HFFc6 (cell line): Measurements from ENCODE around the gene FRS3. TPM values are rescaled to one million over a fixed set of nuclear protein-coding genes. Genes with fewer than 3 reads are reported as not detected.

Experiments
- DNase-seq: peaks from one replicate; pipeline ENCODE4 v3.0.0-alpha.2; 2018
- H3K27ac Mint-ChIP-seq: 2 replicates; pipeline ENCODE4 v1.8.0; 2020; ENCODE audit warnings: mild to moderate bottlenecking, mixed read lengths
- H3K27me3 Mint-ChIP-seq: 2 replicates; pipeline ENCODE4 v1.8.0; 2021; ENCODE audit warnings: mild to moderate bottlenecking, moderate library complexity, mixed read lengths; ENCODE audit not compliant: insufficient read depth
- H3K36me3 Mint-ChIP-seq: 2 replicates; pipeline ENCODE4 v1.8.0; 2021; ENCODE audit warnings: low read depth, mixed read lengths
- H3K4me1 Mint-ChIP-seq: 2 replicates; pipeline ENCODE4 v1.8.0; 2020; ENCODE audit warnings: low read depth, mixed read lengths
- H3K4me3 Mint-ChIP-seq: 2 replicates; pipeline ENCODE4 v1.8.0; 2020; ENCODE audit warnings: mild to moderate bottlenecking, moderate library complexity, mixed read lengths
- H3K9me3 Mint-ChIP-seq: 2 replicates; pipeline ENCODE4 v1.8.0; 2020; ENCODE audit warnings: mild to moderate bottlenecking, mixed read lengths
- total RNA-seq, 6 experiments: library from RNA; stranded (reverse); fragmentation: NEBNext Ultra II Directional; extraction: Animal tissue kit (Norgen Biotek cat#: 25700); gene quantifications; 2 replicates in 1 of 6; 3 replicates in 5 of 6; pipeline ENCODE4 v1.2.3, GENCODE V29; 2021
- TF ChIP-seq, protein P1 (sequence below): fragments of 200-600 bp; sonication (generic); IDR thresholded peaks from 2 replicates; pipeline ENCODE4 v1.5.0; 2021; ENCODE audit warnings: antibody characterized with exemption, mild to moderate bottlenecking

The FRS3 gene
- total RNA-seq, 6 experiments from 2014 or later, result 2.5 to 3.4 (median 2.9) TPM

DNA sequence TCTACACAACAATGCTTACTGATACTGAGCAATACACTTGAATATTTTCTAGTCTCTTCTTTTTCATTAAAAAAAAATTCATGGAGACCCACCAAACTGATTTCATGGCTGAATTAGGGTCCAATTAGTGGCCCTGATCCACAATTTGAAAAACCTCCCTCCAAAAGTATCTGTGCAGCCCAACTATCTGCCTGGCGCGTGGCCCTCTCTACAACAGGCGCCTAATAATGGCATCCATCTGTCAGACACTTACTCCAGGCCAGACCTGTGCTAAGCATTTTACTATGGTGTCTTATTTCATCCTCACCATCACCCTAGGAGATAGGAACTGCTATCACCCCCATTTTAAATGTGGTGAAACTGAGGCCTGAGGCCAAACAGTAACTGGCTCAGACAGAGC lies 58.3 kb downstream of the FRS3 start:
- H3K4me3 Mint-ChIP-seq, result no peak overlapping the region
- H3K9me3 Mint-ChIP-seq, result no peaks in the 10 kb centered on the region
- no peaks in the 10 kb centered on the region for H3K36me3 Mint-ChIP-seq
- peaks cover 55% of the 10 kb centered on the region for H3K4me1 Mint-ChIP-seq
- no peak for DNase-seq
- H3K27ac Mint-ChIP-seq, result no peak overlapping the region; the same call in 1 of the 2 replicates
- TF ChIP-seq, protein P1, sequence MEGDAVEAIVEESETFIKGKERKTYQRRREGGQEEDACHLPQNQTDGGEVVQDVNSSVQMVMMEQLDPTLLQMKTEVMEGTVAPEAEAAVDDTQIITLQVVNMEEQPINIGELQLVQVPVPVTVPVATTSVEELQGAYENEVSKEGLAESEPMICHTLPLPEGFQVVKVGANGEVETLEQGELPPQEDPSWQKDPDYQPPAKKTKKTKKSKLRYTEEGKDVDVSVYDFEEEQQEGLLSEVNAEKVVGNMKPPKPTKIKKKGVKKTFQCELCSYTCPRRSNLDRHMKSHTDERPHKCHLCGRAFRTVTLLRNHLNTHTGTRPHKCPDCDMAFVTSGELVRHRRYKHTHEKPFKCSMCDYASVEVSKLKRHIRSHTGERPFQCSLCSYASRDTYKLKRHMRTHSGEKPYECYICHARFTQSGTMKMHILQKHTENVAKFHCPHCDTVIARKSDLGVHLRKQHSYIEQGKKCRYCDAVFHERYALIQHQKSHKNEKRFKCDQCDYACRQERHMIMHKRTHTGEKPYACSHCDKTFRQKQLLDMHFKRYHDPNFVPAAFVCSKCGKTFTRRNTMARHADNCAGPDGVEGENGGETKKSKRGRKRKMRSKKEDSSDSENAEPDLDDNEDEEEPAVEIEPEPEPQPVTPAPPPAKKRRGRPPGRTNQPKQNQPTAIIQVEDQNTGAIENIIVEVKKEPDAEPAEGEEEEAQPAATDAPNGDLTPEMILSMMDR, result no peak
- no peaks in the 10 kb centered on the region for H3K27me3 Mint-ChIP-seq

DNA sequence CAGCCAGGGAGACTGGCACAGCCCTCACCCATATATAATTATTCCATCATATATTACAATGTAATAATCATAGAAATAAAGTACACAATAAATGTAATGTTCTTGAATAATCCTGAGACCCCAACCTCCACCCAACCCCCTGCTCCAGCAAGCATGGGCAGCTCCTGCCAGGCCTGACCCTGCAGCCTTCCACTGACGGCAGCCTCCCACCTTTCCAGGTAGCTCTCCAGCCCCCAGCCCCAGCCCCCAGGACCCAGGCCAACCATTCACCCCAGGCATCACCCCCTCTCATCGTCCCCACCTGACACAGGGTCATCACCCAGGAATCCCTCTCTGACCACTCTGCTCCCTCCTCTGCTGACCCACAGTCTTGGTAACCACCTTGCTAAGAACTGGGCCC lies 58.9 kb downstream of the FRS3 start:
- H3K36me3 Mint-ChIP-seq, result peaks cover 2% of the 10 kb centered on the region; the same call in 1 of the 2 replicates
- H3K27ac Mint-ChIP-seq, result no peak overlapping the region
- no peak for DNase-seq
- no peaks in the 10 kb centered on the region for H3K27me3 Mint-ChIP-seq
- H3K4me3 Mint-ChIP-seq, result no peak overlapping the region
- TF ChIP-seq, protein P1, result no peak
- peaks cover 62% of the 10 kb centered on the region for H3K4me1 Mint-ChIP-seq
- no peaks in the 10 kb centered on the region for H3K9me3 Mint-ChIP-seq

DNA sequence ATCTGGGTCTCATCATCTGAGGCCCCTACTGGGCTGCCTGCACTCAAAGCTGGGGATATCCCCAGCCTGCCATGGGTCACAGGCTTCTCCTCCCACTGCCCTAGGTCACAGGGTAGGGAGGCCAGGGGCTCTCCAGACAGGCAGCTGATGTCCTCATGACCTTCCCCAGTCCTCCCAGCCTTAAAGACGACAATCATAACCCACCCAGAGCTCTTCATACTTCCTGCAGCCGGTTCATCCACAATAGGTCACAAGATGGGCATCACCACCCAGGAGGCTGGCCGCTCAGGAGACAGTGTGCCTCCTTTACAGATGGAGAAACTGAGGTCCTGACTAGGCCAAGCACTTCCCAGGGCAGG lies 59.5 kb downstream of the FRS3 start:
- peaks cover 60% of the 10 kb centered on the region for H3K4me1 Mint-ChIP-seq
- H3K9me3 Mint-ChIP-seq, result no peaks in the 10 kb centered on the region
- no peak overlapping the region for H3K4me3 Mint-ChIP-seq
- H3K27me3 Mint-ChIP-seq, result no peaks in the 10 kb centered on the region
- H3K36me3 Mint-ChIP-seq, result peaks cover 4% of the 10 kb centered on the region; the same call in 1 of the 2 replicates
- no peak overlapping the region for H3K27ac Mint-ChIP-seq
- DNase-seq, result no peak
- TF ChIP-seq, protein P1, result no peak

Other genes with a start within 250 kb of the FRS3 start
- 10 to 100 TPM; 17.9 to 24.4 (median 24.0) TPM for gene FOXP4, start 233.5 kb downstream of the FRS3 start, total RNA-seq
- gene MDFI, start 141.4 kb downstream of the FRS3 start, total RNA-seq, result under 1 TPM in 2 of 6 experiments, not detected in 4; 0.38 to 0.96 TPM
- 10 to 100 TPM in 4 of 6 experiments, 1 to 10 TPM in 2; 8.7 to 14.2 (median 11.0) TPM for gene TFEB, start 44.3 kb downstream of the FRS3 start, total RNA-seq
- not detected for gene PGC, start 32.5 kb downstream of the FRS3 start, total RNA-seq
- gene PRICKLE4, start 882 bp upstream of the FRS3 start, total RNA-seq, result under 1 TPM in 3 of 6 experiments, not detected in 3; 0.30 to 0.68 (median 0.31) TPM
- gene TOMM6, start 7.8 kb upstream of the FRS3 start, total RNA-seq, result 100 to 1,000 TPM; 216 to 234 (median 228) TPM
- gene USP49, start 115.5 kb upstream of the FRS3 start, total RNA-seq, result 1 to 10 TPM; 1.7 to 2.3 (median 2.0) TPM
- gene MED20, start 141.2 kb upstream of the FRS3 start, total RNA-seq, result 10 to 100 TPM; 22.8 to 28.4 (median 26.0) TPM
- 10 to 100 TPM; 32.3 to 44.3 (median 33.5) TPM for gene BYSL, start 141.6 kb upstream of the FRS3 start, total RNA-seq
- gene CCND3, start 161.9 kb upstream of the FRS3 start, total RNA-seq, result 10 to 100 TPM; 72.4 to 92.5 (median 82.7) TPM